HG03066 (cell line): ENCODE results near the gene MYCBPAP.

ENCODE experiments used
- ATAC-seq: cut with Tn5 transposase; IDR thresholded peaks from one replicate; pipeline ENCODE4 v1.9.1; 2021; ENCODE audit warnings: low read depth; ENCODE audit not compliant: unreplicated experiment

The MYCBPAP gene, protein sequence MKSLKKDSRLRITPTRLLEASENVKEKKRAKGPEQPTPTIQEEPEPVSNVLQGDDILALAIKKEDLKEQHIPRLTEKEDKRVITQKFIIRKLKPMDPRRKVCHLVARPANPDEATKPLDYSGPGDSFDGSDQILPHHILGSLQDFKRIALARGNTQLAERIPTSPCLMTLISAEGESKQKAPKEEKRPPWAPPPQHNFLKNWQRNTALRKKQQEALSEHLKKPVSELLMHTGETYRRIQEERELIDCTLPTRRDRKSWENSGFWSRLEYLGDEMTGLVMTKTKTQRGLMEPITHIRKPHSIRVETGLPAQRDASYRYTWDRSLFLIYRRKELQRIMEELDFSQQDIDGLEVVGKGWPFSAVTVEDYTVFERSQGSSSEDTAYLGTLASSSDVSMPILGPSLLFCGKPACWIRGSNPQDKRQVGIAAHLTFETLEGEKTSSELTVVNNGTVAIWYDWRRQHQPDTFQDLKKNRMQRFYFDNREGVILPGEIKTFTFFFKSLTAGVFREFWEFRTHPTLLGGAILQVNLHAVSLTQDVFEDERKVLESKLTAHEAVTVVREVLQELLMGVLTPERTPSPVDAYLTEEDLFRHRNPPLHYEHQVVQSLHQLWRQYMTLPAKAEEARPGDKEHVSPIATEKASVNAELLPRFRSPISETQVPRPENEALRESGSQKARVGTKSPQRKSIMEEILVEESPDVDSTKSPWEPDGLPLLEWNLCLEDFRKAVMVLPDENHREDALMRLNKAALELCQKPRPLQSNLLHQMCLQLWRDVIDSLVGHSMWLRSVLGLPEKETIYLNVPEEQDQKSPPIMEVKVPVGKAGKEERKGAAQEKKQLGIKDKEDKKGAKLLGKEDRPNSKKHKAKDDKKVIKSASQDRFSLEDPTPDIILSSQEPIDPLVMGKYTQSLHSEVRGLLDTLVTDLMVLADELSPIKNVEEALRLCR

DNA sequence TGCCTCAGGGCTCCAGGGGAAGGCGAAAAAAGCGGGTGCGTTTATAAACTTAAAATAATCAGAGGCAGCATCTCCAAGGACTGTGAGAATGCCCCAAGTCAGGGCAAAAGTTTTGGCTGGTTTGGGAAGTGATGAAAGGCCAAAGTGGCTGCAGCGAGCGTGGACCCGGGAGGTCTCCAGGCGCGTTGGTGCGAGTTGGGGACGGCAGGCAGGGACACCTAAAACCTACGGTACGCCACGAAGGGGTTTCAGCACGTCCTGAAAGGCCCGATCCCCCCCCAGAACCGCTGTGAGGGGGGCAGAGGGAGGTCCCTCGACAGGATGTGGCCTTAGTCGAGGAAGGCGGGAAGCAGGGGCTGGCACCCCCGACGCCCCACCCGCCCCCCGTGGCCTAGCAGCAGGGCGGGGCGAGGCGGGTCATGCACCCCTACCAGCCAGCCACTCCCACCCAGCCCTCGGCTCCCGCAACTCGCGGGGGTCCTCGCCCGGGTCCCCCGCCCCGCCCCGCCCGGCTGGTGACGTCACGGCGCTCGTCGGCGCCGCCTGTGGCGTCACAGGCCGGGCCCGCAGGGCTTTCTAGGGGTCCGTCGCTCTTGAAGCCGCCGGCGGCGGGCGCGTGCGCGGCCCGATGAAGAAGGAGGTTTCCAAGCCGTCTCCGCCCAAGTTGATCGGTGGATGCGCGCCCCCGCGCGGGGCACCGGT is at the start of gene MYCBPAP:
TSS of gene MYCBPAP (plus strand) at position 569 of the 702 bp plus-strand sequence. CDS start 236 bp downstream, outside the sequence.
- no peak for ATAC-seq

DNA sequence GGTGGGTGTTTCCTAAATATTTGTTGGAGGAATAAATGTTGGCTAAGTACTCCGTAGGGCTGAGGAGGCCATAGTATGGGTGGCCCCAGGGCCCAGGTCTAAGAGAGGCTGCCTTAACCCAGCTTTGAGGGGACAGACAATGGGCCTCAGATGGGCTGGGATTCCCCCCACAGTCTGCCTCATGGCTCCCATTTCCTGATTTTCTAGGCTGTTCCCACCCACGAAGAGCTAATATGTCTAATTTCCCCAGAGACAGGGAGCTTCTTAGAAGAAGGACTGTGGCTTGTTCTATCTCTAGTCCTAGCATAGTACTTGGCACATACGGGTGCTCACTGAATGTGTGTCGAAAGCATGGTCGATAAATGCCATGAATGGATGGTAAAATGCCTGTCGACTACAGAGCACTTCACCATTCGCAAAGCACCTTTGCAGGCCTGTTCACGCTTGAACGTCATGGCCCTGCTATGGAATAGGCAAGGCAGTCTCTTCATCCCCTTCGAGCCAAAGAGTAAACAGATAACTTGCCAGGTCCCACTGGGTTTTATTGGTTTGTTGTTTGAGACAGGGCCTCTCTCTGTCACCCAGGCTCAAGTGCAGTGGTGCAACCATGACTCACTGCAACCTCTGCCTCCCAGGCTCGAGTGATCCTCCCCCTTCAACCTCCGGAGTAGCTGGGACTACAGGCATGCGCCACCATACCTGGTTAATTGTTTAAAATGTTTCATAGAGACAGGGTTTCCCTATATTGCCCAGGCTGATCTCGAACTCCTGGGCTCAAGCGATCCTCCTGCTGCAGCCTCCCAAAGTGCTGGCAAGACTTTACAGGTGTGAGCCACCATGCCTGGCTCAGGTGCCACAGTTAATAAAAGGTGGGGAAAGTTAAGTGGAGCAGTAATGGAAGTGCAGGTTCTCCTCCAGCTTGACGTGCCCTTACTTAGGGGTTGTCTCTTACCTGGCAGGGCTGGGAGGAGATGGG is 49.2 kb upstream of the MYCBPAP start:
- no peak for ATAC-seq

DNA sequence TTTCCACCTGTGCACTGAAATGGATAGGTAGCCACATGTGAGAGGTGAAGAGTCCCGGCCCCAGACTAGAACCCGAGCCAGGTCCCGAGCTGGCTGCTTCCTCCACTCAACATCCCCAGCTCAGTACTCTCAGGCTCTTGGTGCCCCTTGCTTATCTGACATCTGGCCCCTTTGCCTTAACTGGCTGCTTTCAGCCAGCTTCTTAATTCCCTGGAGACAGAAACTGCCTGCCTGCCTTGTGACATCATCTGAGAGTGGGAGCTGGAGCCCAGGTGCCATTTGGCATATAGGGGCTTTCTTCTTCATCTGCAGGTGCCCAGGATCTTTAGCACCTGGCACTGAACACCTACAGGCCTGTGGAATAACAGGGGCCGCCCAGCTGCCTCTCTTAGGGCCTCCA is 48.5 kb upstream of the MYCBPAP start:
- no peak for ATAC-seq

DNA sequence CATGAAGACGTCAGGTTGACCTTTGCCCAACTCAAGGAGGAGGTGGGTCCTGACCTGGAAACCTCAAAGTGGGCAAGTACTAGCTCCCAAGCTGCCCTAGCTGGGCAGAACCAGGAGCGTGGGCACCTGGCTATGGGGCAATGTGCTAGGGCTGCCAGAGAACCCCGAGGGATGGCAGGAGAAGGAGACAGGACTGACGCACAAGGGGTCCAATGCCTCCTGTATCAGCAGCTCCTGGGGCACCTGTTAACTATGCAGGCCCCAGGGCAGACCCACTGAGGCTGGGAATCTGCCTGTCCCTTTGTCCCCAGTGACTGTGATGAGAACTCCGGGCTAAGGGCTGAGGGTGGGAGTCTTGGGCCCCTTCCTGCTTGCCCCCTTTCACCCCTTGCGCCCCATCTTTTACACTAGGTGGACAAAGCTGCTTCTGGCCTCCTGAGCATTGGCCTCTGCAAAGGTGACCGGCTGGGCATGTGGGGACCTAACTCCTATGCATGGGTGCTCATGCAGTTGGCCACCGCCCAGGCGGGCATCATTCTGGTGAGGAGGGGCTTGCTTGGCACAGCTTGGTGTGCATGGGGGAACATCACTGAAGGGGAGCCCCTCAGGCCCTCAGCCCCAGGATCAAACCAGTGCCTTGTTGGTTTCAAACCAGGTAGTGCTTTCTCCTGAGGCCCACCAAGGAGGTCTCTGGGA is 47.3 kb upstream of the MYCBPAP start:
- no peak for ATAC-seq

DNA sequence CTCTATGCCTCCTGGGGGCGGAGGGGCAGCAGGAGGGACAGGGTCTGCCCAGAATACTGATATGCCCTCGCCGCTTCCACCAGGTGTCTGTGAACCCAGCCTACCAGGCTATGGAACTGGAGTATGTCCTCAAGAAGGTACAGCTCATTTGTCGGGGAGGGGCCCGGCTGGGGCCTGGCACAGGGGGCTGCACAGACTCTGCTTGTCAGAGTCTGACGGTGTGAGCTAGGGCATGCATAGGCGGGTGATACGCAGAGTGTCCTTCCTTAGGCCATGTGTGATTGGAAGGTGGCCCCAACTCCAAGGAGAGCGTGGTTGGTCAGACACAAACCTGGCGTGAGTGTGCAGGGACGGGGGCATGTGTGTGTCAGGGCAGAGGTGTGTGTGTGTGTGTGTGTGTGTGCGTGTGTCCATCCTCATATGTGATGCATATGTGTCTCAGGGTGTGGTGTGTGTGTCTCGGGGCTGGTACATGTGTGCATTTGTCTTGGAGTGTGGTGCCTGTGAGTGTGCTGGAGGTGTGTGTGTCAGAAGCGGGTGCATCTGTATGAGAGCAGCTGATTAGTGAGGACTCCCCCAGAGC is 46.6 kb upstream of the MYCBPAP start:
- no peak for ATAC-seq

DNA sequence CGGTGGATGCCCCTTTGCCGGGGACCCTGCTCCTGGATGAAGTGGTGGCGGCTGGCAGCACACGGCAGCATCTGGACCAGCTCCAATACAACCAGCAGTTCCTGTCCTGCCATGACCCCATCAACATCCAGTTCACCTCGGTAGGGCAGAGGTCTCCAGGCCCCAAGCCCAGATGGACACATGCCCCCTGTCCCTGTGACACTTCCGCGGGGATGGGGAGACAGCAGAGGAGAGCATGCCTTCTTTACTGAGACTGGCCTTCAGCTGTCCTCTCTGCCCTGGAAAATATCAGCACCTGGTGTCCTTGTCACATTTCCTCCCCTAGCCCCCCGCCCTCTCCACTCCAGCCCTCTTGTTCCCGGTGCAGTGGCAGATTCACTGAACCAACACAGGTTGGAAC is 45.8 kb upstream of the MYCBPAP start:
- ATAC-seq, result no peak

DNA sequence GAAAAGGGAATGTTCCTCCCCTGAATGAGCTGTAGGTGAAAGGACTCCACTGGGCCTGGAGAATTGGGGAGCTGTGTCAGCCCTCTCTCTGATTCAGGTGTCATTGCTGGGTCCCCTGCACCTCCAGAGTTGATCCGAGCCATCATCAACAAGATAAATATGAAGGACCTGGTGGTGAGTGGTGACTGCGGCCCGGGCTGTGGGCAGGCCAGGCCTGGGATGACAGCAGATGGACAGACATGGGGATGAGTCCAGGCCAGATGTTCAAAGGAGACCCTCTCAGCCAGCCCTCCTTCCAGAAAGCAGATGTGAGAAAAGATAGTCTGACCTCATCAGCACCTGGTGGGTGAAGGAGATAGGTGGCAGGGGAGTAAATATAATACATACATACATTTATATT is 44.1 kb upstream of the MYCBPAP start:
- no peak for ATAC-seq

DNA sequence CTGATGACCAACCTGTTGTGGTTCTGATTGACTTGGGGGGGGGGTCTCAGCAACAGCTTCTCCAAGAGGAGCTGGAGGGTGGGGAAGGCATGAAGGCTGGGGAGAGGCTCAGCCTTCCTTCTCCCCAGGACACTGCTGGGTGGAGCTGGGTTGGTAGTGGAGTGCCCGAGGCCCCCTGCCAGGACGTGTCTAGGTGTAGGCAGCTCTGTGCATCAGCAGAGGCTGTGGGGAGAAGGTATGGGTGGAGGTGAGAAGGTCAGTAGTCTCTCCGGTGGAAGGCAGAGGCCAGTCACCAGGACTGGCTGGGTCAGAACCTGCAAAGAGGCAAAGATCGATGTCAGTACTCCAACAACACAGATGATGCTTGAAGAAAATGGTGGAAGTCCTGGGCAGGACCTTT is 43.5 kb upstream of the MYCBPAP start:
- ATAC-seq, result no peak

DNA sequence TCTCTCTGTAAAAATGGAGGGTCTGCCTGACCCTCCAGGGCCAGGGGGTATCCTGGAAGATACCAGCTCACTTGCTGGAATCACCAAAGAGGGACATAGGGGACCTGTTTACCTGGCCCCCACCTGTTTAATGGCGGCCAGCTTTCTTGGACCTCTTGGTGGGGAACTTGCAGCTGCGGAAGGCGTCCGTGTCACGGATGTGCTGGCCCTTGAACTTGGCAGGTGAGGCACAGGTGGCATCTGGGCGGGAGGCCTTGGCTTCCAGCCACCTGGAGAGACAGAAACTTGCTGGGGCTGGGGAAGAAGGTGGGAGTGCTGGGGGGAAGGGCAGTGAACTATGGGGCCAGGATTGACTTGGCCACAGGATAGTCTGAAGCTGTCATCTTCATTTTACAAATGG is 43.1 kb upstream of the MYCBPAP start:
- ATAC-seq, result no peak

DNA sequence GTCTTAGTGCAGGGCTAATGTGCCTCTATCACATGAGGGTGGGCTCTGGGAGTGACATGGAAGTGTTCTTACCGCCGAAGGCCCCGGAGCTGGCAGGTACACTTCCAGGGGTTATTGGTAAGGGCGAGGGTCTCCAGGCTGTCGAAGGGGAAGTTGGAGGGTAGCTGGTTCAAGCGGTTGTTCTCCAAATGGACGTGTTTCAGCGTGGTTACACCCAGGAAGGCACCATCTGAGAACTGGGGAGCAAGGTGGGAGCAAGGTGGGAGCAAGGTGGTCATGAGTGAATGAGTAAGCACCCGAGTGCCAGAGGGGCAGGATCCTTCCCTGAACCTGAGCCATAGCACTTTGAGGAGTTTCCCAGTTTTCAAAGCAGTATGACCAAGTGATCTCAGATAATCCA is 42.6 kb upstream of the MYCBPAP start:
- no peak for ATAC-seq

DNA sequence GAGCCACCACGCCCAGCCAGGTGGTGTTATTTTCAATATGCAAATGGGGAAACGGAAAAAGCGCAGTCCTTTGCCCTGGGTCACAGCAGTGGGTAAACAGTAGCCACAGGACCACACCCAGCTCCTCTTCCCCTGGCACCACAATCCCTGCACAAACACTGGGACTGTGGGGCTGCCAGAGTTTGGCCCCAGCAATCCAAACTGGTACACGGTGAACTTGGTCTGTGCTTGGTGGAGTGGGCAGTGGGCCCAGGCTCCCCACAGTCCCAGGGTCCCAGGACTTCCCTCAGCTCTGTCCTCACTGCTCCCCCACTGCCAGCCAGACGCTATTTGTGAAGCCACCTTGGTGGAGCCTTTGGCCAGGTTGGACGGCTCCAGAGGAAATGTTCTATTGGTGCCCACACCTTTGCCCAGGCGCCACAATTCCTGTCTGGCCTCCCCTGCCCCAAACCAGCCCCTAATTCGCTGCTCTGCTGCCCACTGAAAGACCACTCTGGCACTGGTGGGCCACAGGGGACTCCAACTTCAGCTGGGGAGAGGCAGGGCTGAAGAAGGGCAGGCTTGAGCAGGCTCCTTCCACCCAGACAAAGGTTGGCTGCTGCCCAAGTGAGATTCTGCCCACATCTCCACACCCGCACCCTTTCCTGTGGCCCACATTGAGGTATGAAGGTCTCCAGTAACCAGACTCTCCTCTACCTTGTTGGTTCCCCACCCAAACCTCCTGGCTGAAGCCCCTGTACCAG is 41.7 kb upstream of the MYCBPAP start:
- ATAC-seq, result no peak

DNA sequence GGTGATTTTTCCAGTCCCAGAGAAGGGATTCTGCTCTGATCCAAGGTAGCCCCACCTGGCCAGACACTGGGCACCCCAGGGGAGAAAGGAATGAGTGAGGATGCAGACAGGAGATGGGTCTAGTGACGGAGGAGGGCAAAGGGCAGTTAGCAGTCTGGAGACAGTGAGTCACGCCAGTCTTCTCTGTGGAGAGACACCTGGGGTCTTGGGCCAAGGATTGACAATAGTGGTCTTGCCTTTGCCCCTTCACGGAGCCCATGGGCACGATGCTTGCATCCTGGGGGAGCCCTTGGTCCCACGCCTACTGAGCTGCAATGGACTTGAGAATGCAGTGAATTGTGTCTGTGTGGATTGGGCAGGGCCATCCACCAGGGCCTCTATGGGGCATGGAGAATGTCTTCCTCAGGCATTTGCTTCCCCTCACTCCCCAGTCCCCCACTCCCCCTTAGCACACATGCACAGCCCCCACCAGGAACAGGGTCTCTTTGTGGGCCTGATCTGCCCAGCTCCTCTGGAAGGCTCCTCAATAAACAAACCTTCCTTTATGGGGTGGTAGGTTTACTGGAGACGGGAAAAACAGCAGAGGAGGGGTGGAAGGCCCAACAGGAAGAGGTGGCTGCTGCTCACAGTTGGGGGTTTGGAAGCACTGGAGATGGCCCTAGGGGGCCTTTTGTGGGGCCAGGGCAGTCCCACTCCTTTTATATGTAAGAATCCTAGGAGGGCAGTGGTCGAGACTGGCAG is 41.0 kb upstream of the MYCBPAP start:
- no peak for ATAC-seq

DNA sequence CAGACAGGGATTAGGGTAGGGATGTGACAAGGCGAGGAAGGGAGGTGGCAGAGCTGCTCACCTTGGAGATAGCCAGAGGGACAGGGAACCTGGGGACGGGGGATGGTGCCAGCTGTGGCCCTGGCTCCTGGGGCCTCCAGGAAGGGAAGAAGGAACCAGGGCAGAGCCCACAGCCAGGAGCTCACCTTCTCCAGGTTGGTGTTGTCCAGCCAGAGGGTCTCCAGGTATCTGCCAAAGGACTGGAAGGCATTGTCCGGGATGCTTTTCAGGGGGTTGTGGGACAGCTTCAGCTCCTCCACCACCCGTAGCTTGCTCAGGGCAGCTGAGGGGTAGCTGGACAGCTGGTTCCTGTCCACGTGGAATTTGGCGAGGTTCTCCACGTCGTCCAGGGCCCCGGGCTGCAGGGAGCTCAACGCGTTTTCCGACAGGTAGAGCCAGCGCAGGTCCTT is 40.4 kb upstream of the MYCBPAP start:
- ATAC-seq, result no peak

DNA sequence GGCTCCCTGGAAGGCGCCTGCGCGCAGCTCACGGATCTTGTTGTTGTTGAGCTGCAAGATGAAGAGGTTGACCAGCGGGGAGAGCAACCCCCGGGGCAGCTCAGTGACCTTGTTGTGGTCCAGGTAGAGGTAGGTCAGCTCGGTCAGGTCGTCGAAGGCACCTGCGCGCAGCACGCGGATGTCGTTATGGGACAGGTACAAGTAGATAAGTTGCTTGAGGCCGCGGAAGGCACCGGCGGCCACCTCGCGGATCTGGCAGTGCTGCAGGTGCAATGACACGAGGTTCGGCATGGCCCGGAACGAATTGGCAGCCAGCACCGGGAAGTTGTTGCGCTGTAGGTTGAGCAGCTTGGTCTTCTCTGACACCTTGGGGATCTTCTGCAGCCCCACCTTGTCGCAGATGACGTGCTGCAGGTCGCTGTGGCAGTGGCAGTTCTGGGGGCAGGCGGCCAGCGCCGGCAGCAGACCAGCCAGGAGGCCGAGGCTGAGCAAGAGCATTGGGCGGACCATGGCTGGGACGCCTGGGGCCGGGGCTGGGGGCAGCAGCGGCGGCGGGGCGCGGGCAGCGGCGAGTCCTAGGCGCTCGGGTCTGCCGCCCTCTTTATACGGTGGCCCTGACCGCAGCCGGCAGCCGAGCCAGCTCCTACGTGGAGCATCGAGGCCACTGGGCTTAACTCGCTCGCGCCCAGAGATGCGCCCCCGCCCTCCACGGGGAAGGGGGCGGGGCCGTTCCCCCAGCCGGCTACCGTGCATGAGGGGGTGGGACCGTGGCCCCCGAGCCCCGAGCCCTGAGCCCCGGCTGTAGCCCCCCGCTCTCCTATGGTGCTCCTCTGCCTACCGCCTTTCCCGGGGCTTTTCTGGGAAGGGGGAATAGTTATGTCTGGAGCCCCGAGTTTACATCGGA is 39.7 kb upstream of the MYCBPAP start, which contains the start of gene CHAD:
TSS of gene CHAD (minus strand) at position 577 of the 904 bp plus-strand sequence. CDS start at position 510, 67 bp downstream.
- ATAC-seq, result no peak

DNA sequence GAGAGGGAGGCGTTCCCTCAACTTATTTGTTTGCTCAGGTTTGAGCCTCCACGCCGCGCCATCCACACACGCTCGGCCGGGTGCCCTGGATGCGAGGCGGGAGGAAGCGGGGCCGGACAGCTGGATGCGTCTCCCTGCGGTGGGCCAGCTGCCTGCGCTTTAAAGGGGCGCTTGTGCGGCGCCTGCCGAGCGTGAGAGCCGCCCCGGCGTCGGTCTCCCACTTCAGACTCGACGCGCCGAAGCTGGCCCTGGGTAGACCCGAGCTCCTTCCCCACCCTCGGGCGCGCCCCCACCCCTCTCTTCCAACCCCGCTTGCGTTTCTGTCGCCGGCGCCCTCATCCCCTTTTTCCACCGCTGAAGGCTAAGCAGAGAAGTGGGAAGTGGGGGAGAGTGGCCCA is 39.0 kb upstream of the MYCBPAP start:
- no peak for ATAC-seq

DNA sequence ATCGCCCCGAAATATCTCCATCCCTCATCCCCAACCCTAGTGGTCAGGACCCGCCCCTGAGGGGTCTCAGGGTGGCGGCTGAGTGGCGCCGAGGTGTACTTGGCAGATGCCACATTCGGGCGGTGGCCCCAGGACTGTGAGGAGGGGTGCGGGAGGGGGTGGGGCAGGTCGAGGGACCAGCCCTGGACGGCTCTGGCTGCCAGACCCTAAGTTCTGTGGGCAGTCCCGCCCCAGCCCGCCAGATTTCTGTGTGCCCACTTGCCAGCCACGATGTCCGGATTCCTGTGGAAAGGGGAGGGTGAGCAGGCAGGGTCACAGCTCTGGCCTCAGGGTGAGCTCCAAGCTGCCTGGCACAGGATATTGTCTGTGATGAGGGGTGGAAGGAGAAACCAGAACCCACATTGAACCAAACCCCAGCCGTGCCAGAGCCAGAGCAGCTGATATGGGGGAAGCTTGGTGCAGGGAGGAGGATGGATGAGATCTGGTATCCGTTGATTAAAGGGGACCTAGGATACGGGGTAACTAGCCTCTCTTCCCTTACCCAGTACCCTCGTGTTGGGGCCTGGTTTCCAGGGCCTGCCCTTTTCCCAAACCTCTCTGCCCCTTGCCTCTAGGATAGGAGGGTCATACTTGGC is 38.5 kb upstream of the MYCBPAP start:
- no peak for ATAC-seq
